IPS-15b (cell line): ENCODE measurements around the gene MOK.
"Not testable (repeated sequence)": the region's sequence is repeated elsewhere in the genome, so short reads cannot be mapped to it uniquely, and the experiment has no call there.

Experiments used
- H3K27me3 ChIP-seq: one replicate; pipeline ENCODE4 v1.6.1; 2013; ENCODE audit warnings: low read length; ENCODE audit not compliant: control insufficient read depth, insufficient read depth
- H3K36me3 ChIP-seq: one replicate; pipeline ENCODE4 v1.6.1; 2013; ENCODE audit warnings: low read length; ENCODE audit not compliant: control insufficient read depth, insufficient read depth
- H3K4me1 ChIP-seq: one replicate; pipeline ENCODE4 v1.6.1; 2013; ENCODE audit warnings: mild to moderate bottlenecking, low read length; ENCODE audit not compliant: control insufficient read depth, insufficient read depth
- H3K4me3 ChIP-seq: one replicate; pipeline ENCODE4 v1.5.1; 2013; ENCODE audit warnings: low read depth, low read length
- H3K9ac ChIP-seq: one replicate; pipeline ENCODE4 v1.6.1; 2013; ENCODE audit warnings: low read depth, mild to moderate bottlenecking, low read length
- H3K9me3 ChIP-seq: one replicate; pipeline ENCODE4 v1.6.1; 2013; ENCODE audit warnings: mild to moderate bottlenecking, low read length; ENCODE audit not compliant: control insufficient read depth, insufficient read depth

MOK gene

DNA sequence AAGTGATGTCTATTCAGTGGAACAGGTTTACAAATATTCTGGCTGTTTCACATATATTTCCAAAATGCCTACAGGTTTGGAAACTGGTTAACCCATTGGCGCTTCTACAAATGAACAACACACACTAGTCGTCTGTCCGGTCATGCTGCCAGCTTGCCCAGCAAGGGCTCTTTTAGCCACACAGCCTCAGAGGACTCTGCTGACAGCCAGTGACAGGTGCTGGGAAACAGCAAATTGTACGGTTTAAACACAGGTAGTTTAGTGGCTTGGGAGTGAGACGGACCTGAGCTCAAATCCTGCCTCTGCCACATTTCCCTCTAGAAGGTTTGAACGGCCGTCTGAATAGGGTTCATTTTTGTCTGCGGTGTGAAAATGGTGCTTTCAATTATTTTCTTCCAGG is 53.8 kb downstream of the MOK start:
- H3K36me3 ChIP-seq, result no peaks in the 10 kb centered on the region
- no peak overlapping the region for H3K4me3 ChIP-seq
- H3K27me3 ChIP-seq, result peaks cover 9% of the 10 kb centered on the region
- H3K9ac ChIP-seq, result no peak overlapping the region
- H3K4me1 ChIP-seq, result peaks cover 10% of the 10 kb centered on the region
- no peaks in the 10 kb centered on the region for H3K9me3 ChIP-seq

DNA sequence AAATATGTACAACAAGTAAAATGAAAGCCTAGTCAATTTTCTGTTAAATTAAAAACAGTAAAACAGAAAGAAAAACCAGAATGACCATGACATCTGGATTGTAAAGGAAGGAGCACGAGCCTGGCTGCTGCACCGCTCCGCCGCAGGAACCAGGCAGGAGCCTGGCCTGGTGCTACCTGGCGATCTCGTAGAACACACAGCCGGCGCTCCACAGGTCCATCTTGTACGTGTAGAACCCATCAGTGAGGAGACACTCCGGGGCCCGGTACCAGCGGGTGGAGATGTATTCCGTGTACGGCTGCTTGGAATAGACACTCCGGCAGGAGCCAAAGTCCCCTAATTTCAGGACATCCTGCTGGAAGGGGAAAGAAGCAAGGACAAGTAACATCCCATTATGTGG is 54.3 kb downstream of the MOK start:
- Histone ChIP-seq H3K4me1 (peaks cover 10% of the 10 kb centered on the region), H3K9ac (no peak overlapping the region), H3K4me3 (no peak overlapping the region), H3K9me3 (no peaks in the 10 kb centered on the region), H3K36me3 (no peaks in the 10 kb centered on the region), H3K27me3 (peaks cover 14% of the 10 kb centered on the region)

DNA sequence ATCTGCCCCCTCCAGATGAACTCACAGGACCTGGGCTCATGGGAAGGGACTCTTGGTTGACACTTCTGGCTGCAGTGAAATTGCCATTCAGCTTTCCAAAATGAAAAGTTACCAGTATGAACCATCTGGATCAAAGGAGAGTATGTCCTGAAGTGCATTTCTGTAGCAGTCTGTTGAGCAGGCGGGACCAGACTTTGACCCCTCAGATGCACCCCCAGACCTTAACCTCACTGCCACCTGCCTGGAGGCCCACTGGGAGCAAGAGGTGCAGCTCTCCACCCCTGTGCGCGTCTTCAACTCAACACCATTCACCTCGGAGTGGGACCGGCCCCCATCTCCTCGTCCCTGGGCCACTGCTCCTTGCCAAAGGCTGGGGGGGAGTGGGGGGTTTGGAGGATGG is 55.0 kb downstream of the MOK start:
- Histone ChIP-seq H3K9me3 (no peaks in the 10 kb centered on the region), H3K4me3 (no peak overlapping the region), H3K9ac (no peak overlapping the region), H3K4me1 (peaks cover 10% of the 10 kb centered on the region), H3K36me3 (no peaks in the 10 kb centered on the region), H3K27me3 (peaks cover 15% of the 10 kb centered on the region)

DNA sequence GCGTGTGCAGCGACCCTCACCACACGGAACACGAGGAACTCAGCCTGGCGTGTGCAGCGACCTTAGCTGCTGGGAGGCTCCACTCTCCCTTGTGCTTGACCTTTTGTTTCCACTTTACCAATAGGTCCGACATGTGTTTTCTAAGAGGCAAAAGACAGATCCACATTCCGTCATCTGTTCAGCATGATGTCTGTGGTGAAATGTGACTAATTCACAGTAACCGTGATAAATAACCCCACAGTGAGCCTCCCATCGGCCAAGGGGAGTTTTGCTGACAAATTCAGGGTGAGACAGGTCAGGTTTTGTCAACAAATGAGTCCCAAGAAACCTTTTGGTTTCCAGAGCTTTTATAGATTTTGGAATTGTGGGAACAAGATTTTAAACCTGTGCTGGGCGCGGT is 55.9 kb downstream of the MOK start:
- H3K27me3 ChIP-seq, result peaks cover 15% of the 10 kb centered on the region
- H3K36me3 ChIP-seq, result no peaks in the 10 kb centered on the region
- H3K4me1 ChIP-seq, result peaks cover 10% of the 10 kb centered on the region
- no peak overlapping the region for H3K4me3 ChIP-seq
- H3K9me3 ChIP-seq, result no peaks in the 10 kb centered on the region
- H3K9ac ChIP-seq, result no peak overlapping the region

DNA sequence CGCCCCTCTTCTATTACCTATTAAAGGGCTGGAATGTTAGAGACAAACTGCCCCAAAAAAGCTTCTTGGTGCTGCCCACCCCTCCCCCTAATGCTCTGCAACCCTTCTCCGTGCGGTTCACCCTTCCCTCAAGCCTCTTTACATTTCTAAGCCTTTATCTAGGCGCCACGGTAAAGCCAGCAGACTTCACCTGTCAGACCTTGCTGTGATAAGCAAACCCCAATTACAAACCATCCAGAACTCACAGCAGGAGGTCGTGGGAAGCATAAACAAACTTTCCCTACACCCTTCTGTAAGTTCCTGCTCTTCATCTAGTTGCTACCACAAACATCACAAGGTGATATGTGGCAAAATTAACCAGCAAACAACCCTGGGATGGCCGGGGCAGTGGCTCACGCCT is 56.8 kb downstream of the MOK start:
- H3K27me3 ChIP-seq, result peaks cover 15% of the 10 kb centered on the region
- no peak overlapping the region for H3K4me3 ChIP-seq
- H3K9ac ChIP-seq, result no peak overlapping the region
- H3K36me3 ChIP-seq, result no peaks in the 10 kb centered on the region
- H3K9me3 ChIP-seq, result no peaks in the 10 kb centered on the region
- H3K4me1 ChIP-seq, result peaks cover 10% of the 10 kb centered on the region

DNA sequence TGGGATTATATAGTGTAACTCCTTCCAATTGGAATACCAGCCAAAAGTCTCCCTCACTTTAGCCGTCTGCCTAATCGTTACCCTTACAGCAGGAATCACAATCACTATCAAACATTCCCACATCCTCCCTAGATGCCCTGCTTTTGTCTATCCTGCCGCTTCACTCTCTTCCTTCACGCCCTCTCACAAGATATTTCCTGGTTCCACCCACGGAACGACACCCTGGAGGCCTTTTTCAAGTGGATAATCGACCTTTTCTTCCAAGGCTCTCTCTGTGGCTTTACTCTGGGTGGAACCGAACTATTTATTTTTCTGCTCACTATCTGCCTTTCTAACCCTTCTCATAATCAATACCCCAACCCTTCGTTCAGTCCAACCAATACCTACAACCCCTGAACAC is 58.9 kb downstream of the MOK start:
- no peaks in the 10 kb centered on the region for H3K9me3 ChIP-seq
- H3K4me3 ChIP-seq, result no peak overlapping the region
- H3K4me1 ChIP-seq, result peaks cover 10% of the 10 kb centered on the region
- no peaks in the 10 kb centered on the region for H3K36me3 ChIP-seq
- H3K9ac ChIP-seq, result no peak overlapping the region
- peaks cover 15% of the 10 kb centered on the region for H3K27me3 ChIP-seq

DNA sequence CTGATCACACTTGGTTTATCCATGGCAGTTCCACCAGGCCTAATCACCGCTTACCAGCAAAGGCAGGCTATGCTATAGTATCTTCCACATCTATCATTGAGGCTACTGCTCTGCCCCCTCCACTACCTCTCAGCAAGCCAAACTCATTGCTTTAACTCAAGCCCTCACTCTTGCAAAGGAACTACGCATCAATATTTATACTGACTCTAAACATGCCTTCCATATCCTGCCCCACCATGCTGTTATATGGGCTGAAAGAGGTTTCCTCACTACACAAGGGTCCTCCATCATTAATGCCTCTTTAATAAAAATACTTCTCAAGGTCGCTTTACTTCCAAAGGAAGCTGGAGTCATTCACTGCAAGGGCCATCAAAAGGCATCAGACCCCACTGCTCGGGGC is 61.2 kb downstream of the MOK start:
- H3K27me3 ChIP-seq, result peaks cover 15% of the 10 kb centered on the region
- not testable (repeated sequence) for H3K9ac ChIP-seq, H3K4me1 ChIP-seq, H3K36me3 ChIP-seq, H3K9me3 ChIP-seq, H3K4me3 ChIP-seq

DNA sequence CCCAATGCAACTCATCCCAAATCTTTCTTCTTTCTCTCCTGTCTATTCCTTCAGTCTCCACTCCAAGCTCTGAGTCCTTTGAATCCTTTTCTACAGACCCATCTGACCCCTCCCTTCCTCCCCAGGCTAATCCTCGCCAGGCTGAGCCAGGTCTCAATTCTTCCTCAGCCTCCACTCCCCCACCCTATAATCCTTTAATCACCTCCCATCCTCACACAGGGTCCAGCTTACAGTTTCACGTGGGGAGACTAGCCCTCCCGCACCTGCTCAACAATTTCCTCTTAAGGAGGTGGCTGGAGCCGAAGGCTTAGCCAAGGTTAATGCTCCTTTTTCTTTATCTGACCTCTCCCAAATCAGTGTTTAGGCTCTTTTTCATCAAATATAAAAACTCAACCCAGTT is 63.8 kb downstream of the MOK start:
- Histone ChIP-seq H3K9me3 (no peaks in the 10 kb centered on the region), H3K27me3 (peaks cover 6% of the 10 kb centered on the region), H3K36me3 (no peaks in the 10 kb centered on the region), H3K4me3 (no peak overlapping the region), H3K4me1 (peaks cover 3% of the 10 kb centered on the region), H3K9ac (no peak overlapping the region)

DNA sequence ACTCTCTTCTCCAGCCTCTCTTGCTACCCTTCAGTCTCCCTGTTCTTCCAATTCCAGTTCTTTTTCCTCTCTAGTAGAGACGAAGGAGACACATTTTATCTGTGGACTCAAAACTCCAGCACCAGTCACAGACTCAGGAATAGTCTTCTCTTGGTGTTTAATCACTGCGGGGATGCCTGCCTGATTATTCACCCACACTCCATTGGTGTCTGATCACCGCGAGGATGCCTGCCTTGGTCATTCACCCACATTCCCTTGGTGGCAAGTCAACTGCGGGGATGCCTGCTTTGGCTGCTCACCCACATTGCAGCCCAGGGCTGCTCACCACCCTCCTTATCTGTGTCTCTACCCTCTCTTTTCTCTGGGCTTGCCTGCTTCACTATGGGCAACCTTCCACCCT is 64.5 kb downstream of the MOK start:
- H3K9ac ChIP-seq, H3K4me1 ChIP-seq, H3K27me3 ChIP-seq, H3K36me3 ChIP-seq, H3K4me3 ChIP-seq, H3K9me3 ChIP-seq: not testable (repeated sequence)

DNA sequence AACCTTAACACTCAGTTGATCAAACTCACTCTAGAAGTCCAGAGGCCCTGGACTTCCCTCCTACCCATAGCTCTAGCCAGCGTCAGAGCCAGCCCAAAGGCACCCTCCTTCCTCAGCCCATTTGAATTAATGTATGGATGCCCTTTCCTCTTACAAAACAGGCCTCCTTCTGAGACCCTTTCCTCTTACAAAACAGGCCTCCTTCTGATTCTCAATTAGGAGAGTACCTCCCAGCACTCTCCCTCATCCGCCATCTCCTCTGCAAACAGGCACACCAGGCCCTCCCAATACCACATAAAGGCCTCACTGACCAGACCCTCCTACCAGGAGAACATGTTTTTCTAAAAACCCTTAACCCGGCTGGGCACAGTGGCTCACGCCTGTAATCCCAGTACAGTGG is 65.7 kb downstream of the MOK start:
- H3K9ac ChIP-seq, result no peak overlapping the region
- no peak overlapping the region for H3K4me3 ChIP-seq
- peaks cover 7% of the 10 kb centered on the region for H3K4me1 ChIP-seq
- no peaks in the 10 kb centered on the region for H3K27me3 ChIP-seq
- no peaks in the 10 kb centered on the region for H3K9me3 ChIP-seq
- H3K36me3 ChIP-seq, result no peaks in the 10 kb centered on the region

DNA sequence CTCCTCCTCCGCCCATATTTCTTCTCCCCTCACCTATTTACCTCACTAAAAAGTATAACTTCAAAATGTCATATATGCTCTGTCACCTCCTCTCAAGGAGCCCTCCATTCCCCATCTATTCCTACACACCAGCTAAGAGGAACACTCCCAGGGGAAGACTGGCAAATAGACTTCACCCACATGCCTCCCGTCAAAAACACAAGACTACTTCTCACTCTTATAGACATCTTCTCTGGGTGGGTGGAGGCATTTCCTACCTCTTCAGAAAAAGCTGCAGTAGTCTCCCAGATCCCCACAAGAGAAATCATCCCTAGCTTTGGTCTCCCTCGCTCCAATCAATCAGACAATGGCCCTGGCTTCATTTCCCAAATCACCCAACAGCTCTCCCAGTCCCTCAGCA is 66.2 kb downstream of the MOK start:
- Histone ChIP-seq H3K4me3 (no peak overlapping the region), H3K27me3 (no peaks in the 10 kb centered on the region), H3K9me3 (no peaks in the 10 kb centered on the region), H3K36me3 (no peaks in the 10 kb centered on the region), H3K4me1 (peaks cover 7% of the 10 kb centered on the region), H3K9ac (no peak overlapping the region)

DNA sequence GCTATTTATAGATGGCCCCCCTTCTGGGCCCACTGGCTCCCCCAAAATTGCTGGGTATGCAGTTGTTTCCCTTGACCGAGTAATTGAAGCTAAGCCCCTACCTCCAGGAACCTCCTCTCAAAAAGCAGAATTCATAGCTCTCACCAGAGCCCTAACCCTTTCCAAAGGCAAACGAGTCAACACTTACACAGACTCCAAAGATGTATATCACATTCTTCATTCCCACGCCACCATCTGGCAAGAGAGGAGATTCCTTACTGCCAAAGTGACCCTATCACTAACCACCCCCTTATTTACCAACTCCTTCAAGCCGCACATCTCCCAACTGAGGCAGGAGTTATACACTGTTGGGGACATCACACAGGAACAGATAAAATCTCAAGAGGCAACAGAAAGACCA is 66.8 kb downstream of the MOK start:
- no peaks in the 10 kb centered on the region for H3K36me3 ChIP-seq
- H3K4me3 ChIP-seq, result no peak overlapping the region

DNA sequence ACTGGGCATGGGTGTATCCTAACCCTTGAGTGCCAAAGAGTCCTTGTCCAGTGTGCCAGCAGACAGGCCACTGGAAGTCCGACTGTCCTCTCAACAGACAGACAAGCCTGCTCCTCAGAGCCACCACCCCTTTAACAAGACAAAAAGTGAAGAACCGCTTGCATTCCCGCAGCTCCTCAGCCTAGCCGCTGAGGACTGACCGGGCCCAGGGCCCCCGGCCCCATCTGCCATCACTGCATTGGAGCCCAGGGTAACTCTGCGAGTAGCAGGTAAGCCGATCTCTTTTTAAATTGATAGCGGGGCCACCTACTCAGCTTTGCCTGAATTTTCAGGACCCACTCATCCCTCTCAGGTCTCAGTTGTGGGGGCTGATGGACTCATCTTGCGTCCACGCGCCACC is 68.9 kb downstream of the MOK start:
- H3K9me3 ChIP-seq, result no peaks in the 10 kb centered on the region
- no peak overlapping the region for H3K9ac ChIP-seq
- H3K4me1 ChIP-seq, result peaks cover 7% of the 10 kb centered on the region
- H3K4me3 ChIP-seq, result no peak overlapping the region
- no peaks in the 10 kb centered on the region for H3K36me3 ChIP-seq
- H3K27me3 ChIP-seq, result no peaks in the 10 kb centered on the region

More for the DNA sequence above, 66.8 kb downstream of the MOK start:
- H3K9me3 ChIP-seq, result no peaks in the 10 kb centered on the region
- no peaks in the 10 kb centered on the region for H3K27me3 ChIP-seq
- H3K4me1 ChIP-seq, result peaks cover 7% of the 10 kb centered on the region
- no peak overlapping the region for H3K9ac ChIP-seq
